Peyer's patch (tissue), 4 donors: ENCODE results near the gene ITGB7. TPM values are rescaled to one million over a fixed set of nuclear protein-coding genes. Genes with fewer than 3 reads are reported as not detected.

Experiments used
- DNase-seq, 3 donors: peaks; one replicate each; pipeline ENCODE4 v3.0.0-alpha.2; 2017 to 2019
- H3K27ac ChIP-seq, 4 donors: fragments of 200-600 bp; sonication (generic); one replicate each; pipeline ENCODE4 v1.5.1; 2016 to 2019
- H3K27me3 ChIP-seq, 2 donors: fragments of 200-600 bp; sonication (generic); one replicate each; pipeline ENCODE4 v1.5.1; 2019
- H3K36me3 ChIP-seq, 3 donors: fragments of 200-600 bp; sonication (generic); one replicate each; pipeline ENCODE4 v1.5.1; 2016 to 2019
- H3K4me1 ChIP-seq, 4 donors: fragments of 200-600 bp; sonication (generic); one replicate each; pipeline ENCODE4 v1.5.1; 2016 to 2019
- H3K4me3 ChIP-seq, 4 donors: fragments of 200-600 bp; sonication (generic); 1 replicate in 3 of 4; 2 replicates in 1 of 4; pipeline ENCODE4 v1.5.1; 2016 to 2019; ENCODE audit warnings: mild to moderate bottlenecking in 1 of 4
- H3K9me3 ChIP-seq, 4 donors: fragments of 200-600 bp; sonication (generic); one replicate each; pipeline ENCODE4 v1.5.1; 2016 to 2019; ENCODE audit warnings: mild to moderate bottlenecking in 1 of 4
- CTCF ChIP-seq, 6 experiments: fragments of 450-650 bp in 4 of 6; fragments of 200-600 bp in 2 of 6; sonication (generic) in 1 of 6; IDR thresholded peaks; one replicate each; pipeline ENCODE4 v1.5.1; 2017 to 2019; ENCODE audit warnings: antibody characterized with exemption in 6 of 6, mild to moderate bottlenecking in 3 of 6, moderate library complexity in 1 of 6
- POLR2A ChIP-seq, 2 donors: fragments of 450-650 bp; IDR thresholded peaks; one replicate each; pipeline ENCODE4 v1.5.1; 2017; ENCODE audit warnings: antibody characterized with exemption in 2 of 2, mild to moderate bottlenecking in 2 of 2, moderate library complexity in 2 of 2
- total RNA-seq, 4 donors: library from RNA; depleted of rRNA; stranded (reverse); fragments of >200 nt; gene quantifications; one replicate each; pipeline ENCODE4 v1.1.0, GENCODE V29; 2016

ITGB7 gene
- total RNA-seq, 4 donors from 2014 or later: 3.8 to 66.0 (median 4.4) TPM

- TF ChIP-seq CTCF (IDR thresholded peaks at IDR 0.05) (no peak), POLR2A (IDR thresholded peaks at IDR 0.05) (no peak)
- peak overlapping the region in 2 of 4 donors; percentile 29 to 36 for H3K4me3 ChIP-seq
- H3K36me3 ChIP-seq: no peaks in the 10 kb centered on the region
- DNase-seq: no peak
- peaks cover 0 to 40% (median 27%) of the 10 kb centered on the region in 4 donors for H3K4me1 ChIP-seq
- no peaks in the 10 kb centered on the region for H3K9me3 ChIP-seq
- H3K27ac ChIP-seq: no peak overlapping the region
- H3K27me3 ChIP-seq: no peaks in the 10 kb centered on the region
These were observed 9.9 kb downstream of the ITGB7 start for GRCh38 chr12:53197011-53197640.

- Histone ChIP-seq H3K9me3 (no peaks in the 10 kb centered on the region), H3K27me3 (no peaks in the 10 kb centered on the region), H3K36me3 (peaks cover 0 to 5% (median 0%) of the 10 kb centered on the region in 3 donors), H3K4me1 (peaks cover 0 to 34% (median 24%) of the 10 kb centered on the region in 4 donors), H3K4me3 (no peak overlapping the region), H3K27ac (no peak overlapping the region)
- DNase-seq: peak in 1 of 3 donors; percentile 47
- TF ChIP-seq POLR2A (IDR thresholded peaks at IDR 0.05) (no peak), CTCF (IDR thresholded peaks at IDR 0.05) (no peak)
These were observed 10.6 kb downstream of the ITGB7 start for GRCh38 chr12:53196486-53196885.

- no peak overlapping the region for H3K27ac ChIP-seq
- H3K4me3 ChIP-seq: no peak overlapping the region
- no peaks in the 10 kb centered on the region for H3K27me3 ChIP-seq
- peaks cover 0 to 26% (median 21%) of the 10 kb centered on the region in 4 donors for H3K4me1 ChIP-seq
- TF ChIP-seq POLR2A (IDR thresholded peaks at IDR 0.05): no peak
- no peak for TF ChIP-seq CTCF (IDR thresholded peaks at IDR 0.05)
- no peaks in the 10 kb centered on the region for H3K9me3 ChIP-seq
- DNase-seq: peak in 1 of 3 donors; percentile 41
- H3K36me3 ChIP-seq: peaks cover 0 to 10% (median 0%) of the 10 kb centered on the region in 3 donors
These were observed 11.3 kb downstream of the ITGB7 start for GRCh38 chr12:53195516-53196420.

- TF ChIP-seq CTCF (IDR thresholded peaks at IDR 0.05): no peak
- TF ChIP-seq POLR2A (IDR thresholded peaks at IDR 0.05): no peak
- Histone ChIP-seq H3K27me3 (no peaks in the 10 kb centered on the region), H3K36me3 (peaks cover 0 to 10% (median 0%) of the 10 kb centered on the region in 3 donors), H3K27ac (no peak overlapping the region), H3K9me3 (no peaks in the 10 kb centered on the region), H3K4me1 (peaks cover 0 to 23% (median 15%) of the 10 kb centered on the region in 4 donors), H3K4me3 (no peak overlapping the region)
- no peak for DNase-seq
These were observed 12.1 kb downstream of the ITGB7 start for GRCh38 chr12:53194973-53195372.

- TF ChIP-seq POLR2A (IDR thresholded peaks at IDR 0.05) (no peak), CTCF (IDR thresholded peaks at IDR 0.05) (no peak)
- Histone ChIP-seq H3K27me3 (no peaks in the 10 kb centered on the region), H3K4me1 (peaks cover 0 to 25% (median 9%) of the 10 kb centered on the region in 4 donors), H3K27ac (no peak overlapping the region), H3K9me3 (no peaks in the 10 kb centered on the region), H3K4me3 (no peak overlapping the region), H3K36me3 (peaks cover 0 to 10% (median 0%) of the 10 kb centered on the region in 3 donors)
- DNase-seq: peak in 1 of 3 donors; percentile 41
These were observed 12.9 kb downstream of the ITGB7 start for GRCh38 chr12:53193985-53194716.
